DMS114 treated with DMSO at 0.1 percent for 48 hours (cell line): ENCODE results near the gene AHRR.

ENCODE experiments used
- DNase-seq: peaks from one replicate; lab custom pipeline; 2025; ENCODE audit not compliant: unreplicated experiment; lab: John Stamatoyannopoulos, UW

AHRR gene

DNA sequence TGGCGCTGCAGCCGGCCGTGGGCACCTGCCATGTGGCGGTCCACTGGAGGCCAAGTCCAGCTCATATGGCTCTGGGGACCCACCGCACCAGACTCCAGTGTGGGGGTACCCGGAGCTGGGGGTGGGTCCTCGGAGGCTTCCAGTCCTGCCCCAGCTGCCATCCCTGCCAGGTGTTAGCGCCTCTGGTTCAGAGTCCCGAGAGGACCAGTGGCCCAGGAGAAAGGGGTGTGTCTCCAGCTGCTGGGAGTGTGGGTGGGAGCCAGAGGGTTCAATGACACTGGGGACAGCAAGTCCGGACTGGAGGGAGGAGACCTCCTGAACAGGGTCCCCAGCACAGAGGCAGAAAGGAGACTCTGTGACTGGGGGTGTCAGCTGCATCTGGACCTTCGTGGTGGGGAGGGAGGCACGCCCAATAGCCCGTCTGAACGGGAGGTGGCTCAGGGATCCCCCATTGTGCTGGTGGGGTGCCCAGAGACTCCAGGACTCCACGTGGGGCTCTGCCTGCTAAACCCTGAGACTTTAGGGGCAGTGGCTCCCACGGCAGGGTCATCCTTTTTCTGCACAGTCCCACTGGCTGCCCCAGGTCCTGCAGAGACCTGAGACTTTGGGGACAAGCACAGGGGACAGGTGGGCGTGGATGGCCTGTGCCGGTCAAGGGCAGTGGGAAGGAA is 2.4 kb upstream of the AHRR start:
- no peak for DNase-seq

DNA sequence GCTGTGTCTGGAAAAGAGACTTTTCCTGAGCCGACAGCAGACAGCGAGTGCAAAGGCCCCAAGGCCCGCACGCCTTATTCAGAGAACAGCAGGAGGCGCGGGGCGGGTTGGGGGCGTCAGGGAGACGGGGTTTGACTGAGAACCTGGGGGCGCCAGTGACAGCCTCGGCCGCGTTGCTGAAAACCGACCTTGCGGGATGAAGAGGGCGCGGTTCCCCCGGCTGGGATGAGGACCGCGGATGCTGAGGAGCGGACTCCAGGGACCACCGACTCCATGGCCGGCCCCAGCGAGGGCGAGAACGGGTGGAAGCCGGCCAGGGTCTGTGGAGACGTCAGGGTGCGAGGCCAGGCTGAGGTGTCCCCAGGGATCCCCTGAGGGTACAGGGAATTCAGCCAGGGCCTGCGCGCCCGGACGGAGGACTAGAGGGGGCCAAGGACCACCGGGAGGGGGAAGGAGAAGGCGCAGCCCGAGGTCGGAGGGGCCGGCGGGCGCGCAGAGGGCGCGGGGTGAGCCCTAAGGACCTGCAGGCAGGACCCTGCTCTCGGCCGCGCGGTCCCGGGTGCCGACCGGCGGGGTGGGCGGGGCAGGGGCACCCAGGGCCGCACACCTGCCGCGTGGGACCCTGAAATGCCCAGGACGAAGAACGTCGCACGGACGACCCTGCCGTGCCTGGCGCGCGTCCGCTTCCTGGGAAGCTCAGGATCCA is 837 bp upstream of the AHRR start:
- no peak for DNase-seq

DNA sequence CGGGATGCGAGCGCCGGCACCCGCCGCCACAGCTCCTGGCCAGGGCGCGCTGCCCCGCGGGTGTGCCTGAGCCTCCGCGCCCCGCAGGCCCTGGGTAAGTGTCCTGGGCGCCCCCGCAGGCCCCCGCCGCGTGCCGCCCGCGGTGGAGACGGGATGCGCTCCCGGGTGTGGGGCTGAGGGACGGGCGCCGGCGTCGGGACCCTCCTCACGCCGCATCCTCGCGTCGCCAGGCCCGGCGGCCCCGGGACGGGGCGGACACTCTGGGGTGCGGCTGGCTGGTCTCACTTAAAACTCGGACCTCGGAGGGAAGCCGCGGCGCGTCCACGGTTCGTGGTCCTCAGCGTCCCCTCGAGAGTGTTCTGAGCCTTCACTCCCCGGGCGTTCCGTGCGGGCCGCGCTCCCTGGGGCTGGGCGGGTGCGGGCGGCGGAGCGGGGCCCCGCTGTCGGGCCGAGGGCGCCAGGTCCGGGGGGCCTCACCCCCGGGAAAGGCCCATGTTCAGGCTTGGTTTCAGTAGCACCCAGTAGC is 275 bp downstream of the AHRR start:
- no peak for DNase-seq

DNA sequence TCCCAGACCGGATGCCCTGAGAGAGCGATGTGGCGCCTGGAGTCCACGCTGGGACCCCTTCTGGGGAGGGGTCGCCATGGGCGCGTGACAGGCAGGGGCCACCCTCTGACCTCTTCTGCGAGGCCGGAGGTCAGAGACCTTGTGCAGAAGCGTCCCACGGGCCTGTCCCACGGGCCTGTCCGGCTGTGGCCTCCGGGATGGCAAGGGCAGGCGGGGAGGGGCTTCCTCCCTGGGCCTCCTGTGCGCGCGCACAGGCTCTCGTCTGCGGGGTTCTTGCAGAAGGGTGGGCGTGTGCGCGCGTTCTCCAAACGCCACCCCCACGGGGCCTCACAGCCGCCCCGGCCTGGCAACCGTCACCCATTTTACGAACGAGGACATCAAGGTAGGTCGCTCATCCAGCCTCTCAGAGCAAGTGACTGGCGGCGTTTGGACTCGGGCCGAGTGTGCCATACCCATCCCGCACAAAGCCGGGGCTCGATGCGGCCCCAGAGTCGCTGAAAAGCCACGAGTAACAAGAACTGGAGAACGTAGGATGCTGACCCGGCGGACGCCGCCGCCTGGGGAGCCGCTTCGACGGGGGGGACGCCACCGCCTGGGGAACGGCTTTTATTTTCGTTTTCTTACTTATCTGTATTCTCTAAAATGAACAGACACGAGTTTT is 897 bp downstream of the AHRR start:
- DNase-seq = no peak

DNA sequence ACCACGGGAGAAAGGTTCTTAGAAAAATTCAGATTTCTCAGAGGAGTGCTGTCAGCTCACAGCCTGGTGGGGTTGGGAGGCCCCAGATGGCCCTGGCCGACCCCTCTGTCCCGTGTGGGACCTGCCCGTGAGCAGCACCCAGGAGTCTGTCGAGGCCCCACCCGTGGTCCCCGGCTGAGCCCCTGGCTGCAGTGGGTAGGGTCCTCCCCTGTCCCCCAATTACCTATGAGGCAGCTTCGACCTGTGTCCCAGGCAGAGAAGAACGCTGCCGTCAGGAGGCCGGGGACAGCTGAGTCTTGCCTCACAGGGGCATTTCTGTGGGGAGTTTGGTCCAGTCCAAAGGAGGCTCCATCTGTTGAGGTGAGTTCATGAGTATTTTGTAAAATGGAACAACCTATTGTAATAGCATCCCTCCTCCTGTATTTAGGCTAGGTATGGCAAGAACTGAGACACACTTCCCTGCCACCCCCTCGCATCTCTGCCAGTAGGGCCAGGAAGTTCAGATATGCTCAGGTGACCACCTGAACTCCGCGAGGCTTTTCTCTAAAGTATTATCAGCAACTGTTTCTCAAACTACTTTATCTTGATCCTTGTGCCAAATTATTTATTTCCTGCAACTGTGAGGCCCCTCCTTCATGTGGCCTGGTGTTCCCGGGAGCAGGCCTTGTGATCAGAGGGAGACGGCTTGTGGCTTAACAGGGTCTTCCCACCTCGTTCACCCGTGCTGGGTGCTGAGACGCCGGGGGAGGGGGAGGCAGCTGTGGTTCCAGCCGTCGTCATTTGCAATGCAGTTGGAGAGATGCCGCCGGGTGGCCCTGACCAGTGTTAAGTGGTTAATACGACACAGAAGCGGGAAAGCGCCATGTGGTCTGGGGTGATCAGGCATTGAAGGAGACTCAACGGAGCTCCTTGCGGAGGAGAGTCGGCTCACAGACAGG is 1.7 kb downstream of the AHRR start:
- no peak for DNase-seq

DNA sequence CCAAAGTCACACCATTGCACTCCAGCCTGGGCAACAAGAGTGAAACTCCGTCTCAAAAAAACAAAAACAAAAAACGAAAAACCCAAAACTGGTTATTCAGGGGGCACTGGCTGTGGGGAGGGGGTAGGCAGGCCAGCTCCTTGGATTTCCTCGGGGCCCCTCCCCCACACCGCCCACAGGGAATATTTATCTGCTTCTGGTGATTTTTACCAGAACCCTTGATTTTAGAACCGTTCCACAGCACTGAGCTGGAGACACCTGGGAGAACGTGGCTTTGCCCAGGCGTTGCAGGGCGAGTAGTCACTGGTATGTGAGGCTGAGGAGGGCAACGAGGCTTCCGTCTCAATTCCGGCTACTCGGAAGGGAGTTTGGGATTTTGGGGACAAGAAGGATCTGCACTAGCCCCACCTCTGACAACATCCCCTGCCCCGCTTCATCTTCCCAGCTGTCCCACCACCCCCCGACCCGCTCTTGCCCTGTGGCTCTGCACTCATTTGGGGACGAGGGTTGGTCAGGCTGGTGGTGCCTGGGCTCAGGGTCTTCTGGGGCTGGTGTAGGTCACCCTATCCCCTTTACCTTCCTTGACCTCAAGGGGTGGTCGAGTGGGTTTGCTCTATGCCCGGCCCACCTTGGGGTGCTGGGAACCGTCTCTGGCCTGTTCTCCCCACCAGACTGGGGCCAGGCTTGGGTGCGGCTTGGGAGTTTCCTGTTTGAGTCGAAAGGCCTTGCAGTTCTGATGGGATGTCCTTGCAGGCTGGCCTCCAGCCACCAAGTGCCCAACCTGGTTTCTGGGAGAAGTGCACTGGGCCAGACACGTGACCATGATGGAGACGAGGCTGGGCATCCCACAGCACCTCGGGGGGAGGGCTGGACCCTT is 3.5 kb downstream of the AHRR start:
- no peak for DNase-seq

DNA sequence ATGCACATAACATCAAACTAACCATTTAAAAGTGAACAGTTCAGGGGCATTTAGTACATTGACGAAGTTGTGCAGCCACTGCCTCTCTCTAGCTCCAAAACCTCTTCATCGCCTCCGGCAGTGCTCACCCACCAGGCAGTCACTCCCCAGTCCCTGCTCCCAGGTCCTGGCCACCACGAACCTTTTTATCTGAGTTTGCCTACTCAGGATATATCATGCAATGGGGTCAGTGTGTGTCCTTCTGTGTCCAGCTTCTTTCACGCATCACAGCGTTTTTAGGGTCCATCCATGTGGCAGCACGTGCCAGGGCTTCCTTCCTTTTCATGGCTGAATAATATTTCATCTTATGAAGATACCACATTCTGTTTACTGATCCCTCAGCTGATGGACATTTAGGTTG is 4.6 kb downstream of the AHRR start:
- no peak for DNase-seq

DNA sequence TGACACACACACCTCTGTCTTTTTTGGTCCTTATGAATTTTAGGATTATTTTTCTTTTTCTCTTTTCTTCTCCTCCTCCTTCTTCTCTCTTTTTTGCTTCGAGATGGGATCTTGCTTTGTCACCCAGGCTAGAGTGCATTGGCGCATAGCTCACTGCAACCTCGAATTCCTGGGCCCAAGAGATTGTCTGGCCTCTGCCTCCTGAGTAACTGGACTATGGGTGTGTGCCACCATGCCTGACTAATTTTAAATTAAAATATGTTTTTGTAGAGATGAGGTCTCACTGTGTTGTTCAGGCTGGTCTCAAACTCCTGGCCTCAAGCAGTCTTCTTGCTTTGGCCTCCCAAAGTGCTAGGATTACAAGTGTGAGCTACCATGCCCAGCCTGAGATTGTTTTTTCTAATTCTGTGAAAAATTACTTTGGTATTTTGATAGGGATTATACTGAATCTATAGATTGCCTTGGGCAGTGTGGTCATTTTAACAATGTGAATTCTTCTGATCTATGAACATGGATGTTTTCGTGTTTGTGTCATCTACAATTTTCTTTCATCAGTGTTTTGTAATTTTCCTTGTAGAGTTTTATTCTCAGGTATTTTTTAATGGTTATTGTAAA is 7.7 kb downstream of the AHRR start:
- no peak for DNase-seq

DNA sequence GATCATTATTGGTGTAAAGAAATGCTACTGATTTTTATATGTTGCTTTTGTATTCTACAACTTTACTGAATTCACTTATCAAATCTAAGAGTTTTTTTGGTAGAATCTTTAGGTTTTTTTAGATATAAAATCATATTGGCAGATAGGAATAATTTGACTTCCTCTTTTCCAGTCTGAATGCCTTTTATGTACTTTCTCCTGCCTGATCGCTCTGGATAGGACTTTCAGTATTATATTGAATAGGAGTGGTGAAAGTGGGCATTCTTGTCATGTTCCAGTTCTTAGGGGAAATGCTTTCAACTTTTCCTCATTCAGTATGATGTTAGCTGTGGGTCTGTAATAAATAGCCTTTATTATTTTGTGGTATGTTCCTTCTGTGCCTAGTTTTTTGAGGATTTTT is 8.3 kb downstream of the AHRR start:
- DNase-seq = no peak

DNA sequence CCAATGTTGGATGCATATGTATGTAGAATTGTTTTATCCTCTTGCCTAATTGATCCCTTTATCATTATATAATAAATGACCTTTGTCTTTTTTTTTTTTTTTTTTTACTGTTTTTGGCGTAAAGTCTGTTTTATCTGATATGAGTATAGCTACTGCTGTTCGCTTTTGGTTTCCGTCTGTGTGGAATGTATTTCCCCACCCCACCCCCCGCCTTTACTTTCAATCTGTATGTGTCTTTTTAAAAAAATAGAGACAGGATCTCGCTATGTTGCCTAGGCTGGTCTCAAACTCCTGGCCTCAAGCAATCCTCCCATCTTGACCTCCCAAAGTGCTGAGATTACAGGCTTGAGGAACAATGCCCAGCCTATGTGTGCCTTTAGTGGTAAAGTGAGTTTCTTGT is 11.3 kb downstream of the AHRR start:
- DNase-seq = no peak

DNA sequence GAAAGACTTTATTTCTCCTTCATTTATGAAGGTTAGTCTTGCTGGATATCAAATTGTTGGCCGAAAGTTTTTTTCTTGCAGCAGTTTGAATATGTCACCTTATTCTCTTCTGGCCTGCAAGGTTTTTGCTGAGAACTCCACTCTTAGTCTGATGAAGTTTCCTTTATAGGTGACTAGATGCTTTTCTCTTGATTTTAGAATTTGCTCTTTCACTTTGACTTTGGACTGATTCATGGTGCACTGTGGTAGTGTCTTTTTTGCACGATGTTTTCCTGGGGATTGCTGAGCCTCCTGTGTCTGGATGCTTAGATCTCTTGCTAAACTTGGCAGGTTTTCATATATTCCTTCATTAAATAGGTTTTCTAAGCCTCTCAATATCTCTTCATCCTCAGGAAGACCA is 12.4 kb downstream of the AHRR start:
- DNase-seq = no peak

DNA sequence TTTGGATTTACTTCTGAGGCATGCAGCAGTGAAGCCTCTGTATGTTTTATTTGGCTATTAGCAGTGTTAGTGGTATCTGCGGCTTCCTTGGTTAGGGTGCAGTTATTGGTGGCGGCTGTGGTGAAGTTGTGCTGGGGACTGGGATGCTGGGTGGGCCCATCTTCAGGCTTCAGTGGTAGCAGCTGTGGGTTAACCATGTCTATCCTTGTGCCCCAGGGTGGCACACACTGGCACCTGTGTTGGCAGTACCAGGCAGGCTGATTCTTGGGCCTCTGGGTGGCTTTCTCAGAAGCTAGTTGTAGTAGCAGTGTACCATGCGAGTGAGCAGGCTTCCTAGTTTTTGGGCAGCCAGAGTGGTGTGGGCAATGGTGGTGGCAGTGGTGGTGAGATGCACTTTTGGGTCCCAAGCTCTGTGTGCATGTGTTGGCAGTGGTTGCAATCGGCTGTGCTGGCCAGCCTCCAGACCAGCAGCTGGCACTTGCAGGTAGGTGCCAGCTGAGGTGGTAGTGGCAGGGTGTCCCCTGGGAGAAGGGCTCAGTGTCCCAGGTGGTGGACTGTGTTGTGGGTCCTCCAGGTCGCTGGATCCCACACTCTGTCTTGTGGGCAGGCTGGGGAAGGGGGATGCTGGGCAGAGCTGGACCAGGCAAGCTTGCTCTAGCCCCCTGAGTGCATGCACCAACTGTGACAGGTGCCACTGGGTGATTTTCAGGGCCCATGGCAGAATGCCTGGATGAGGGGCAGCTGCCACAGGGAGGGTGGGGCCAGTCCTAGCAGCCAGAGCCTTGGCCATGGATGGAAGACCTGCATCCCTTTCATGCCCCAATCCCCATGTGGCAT is 13.6 kb downstream of the AHRR start:
- DNase-seq = no peak

DNA sequence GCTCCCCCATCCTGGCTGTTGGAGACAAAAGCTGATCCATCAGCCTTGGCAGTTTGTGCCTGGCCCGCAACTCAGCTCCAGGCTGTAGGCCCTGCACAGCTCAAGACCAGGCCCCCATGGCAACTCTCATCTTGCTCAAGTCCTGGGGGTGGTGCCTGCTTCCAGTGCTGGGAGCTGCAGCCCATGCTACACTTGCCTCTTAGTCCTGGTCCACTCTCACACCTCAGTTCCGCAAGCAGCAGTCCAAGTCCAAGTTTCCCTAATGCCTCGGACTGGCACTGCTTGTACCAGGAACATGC is 14.2 kb downstream of the AHRR start:
- no peak for DNase-seq

DNA sequence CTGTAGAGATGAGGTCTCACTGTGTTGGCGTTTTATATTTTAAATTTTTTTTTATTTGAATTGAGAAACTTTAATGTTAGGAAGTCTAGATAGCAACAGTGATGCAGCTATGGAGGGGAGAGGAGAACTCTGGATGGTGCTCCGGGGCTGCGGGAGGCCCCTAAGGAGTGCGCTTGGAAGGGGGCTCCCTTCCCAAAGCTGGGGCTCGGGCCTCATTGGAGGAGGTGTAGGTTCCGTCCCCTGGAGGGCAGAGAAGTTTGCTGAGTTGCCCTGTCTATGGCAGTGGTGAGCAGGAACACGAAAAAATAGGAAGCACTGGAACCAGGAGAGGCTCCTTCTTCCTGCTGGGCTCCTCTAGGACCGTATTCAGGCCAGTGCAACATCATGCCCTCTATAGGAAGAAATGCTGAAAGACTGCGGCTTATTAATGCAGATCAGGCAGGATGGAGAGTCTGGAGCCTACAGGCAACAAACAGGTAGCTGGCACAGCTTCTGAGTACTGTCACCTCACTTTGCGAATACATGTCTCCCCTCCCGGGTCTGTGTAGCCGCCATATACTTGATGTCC is 16.1 kb downstream of the AHRR start:
- peak; percentile 21 for DNase-seq

DNA sequence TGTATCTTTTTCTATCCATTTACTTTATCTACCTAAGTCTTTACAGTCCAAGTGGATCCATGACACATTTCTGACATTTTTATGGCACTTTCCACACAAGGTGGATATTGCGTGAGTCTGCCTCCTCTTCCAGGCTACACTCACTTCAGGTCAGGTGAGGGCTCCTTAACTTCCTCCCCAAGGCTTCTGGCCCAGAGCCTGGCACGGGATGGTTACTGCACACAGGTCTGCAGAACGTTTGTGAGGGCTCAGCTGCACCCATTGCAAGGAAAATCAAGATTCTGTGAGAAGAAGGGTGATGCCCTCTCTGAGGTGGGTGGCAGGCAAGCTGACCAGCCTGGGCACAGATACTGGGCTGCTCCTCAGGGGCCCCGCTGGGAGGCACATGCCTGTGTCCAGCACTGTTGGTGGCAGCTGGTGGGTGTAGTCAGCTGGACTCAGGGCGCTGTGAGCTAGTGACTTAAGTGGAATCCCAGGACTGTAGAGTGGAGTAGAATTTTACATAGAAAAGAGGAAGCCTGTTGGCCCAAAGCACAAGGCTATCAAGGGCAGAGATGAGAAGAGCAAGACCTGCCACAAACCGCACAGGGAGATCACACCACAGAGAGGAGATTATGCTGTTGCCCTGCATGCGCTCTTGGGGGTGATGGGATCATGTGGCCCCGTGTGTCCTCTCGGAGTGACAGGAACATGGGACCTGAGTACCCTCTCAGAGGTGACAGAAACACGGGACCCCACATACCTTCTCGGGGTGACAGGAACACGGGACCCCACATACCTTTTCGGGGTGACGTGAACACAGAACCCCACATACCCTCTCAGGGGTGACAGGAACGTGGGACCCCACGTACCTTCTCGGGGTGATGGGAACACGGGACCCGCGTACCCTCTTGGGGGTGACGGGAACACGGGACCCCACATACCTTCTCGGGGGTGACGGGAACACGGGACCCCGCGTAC is 21.3 kb downstream of the AHRR start:
- no peak for DNase-seq

DNA sequence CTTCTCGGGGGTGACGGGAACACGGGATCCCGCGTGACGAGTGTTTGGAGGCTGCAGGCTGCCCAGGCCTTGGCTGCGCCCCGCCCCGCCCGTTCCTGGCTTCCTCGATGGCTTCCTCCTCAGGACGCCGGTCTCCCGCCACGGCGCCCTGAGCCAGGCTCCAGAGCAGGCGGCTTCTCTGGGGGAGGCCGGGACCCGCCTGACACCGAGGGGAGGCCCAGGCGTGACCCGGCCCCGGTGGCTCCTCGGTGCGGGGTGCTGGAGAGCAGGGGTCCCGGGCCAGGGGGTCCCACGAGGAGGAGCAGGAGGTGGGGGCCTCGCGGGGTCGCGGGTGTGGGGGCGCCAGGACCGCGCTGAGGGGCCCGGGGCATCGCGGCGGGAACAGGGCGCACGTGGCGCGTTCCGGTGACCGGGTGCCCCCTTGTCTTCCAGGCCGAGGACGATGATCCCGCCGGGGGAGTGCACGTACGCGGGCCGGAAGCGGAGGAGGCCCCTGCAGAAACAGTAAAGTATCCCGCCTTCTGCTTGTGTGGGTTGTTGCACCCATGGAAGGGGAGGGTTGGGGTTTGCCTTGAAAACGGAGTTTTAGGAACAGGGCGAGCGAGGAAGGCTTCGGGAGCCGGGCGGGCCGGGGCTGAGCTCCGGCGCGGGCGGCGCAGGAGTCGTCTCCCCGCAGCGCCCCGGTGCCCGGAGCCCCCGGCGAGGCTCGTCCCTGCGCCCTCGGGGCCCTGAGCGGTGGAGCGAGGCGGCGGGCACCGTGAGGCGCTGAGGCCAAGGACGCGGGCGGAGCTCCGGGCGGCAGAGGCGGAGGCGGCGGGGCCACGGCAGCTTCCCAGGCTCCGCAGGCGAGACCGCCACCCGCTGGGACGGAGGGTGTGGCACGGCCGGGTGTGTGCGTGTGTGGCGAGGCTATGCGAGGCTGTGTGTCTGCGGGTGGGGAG is 22.2 kb downstream of the AHRR start:
- no peak for DNase-seq
